Muscle layer of duodenum (tissue), 2 donors: ENCODE results near the gene PDZK1IP1.

Experiments
- H3K27ac ChIP-seq: one replicate; pipeline ENCODE4 v1.7.0; 2013; ENCODE audit warnings: mild to moderate bottlenecking, low read length
- H3K27me3 ChIP-seq: one replicate; pipeline ENCODE4 v1.7.0; 2013; ENCODE audit warnings: low read depth, mild to moderate bottlenecking, control low read depth, low read length
- H3K36me3 ChIP-seq, 2 donors: one replicate each; pipeline ENCODE4 v1.7.0; 2013; ENCODE audit warnings: low read length in 2 of 2, control low read depth in 1 of 2, mild to moderate bottlenecking in 1 of 2; ENCODE audit not compliant: insufficient read depth in 2 of 2, control insufficient read depth in 1 of 2
- H3K4me1 ChIP-seq, 2 donors: one replicate each; pipeline ENCODE4 v1.7.0; 2013; ENCODE audit warnings: low read length in 2 of 2, mild to moderate bottlenecking in 2 of 2, control low read depth in 1 of 2, moderate library complexity in 1 of 2; ENCODE audit not compliant: insufficient read depth in 2 of 2, control insufficient read depth in 1 of 2
- H3K4me3 ChIP-seq, 2 donors: one replicate each; pipeline ENCODE4 v1.7.0; 2013; ENCODE audit warnings: low read length in 2 of 2, low read depth in 1 of 2, mild to moderate bottlenecking in 1 of 2
- H3K9me3 ChIP-seq, 2 donors: one replicate each; pipeline ENCODE4 v1.7.0; 2013; ENCODE audit warnings: low read length in 2 of 2, control low read depth in 1 of 2, mild to moderate bottlenecking in 1 of 2; ENCODE audit not compliant: control insufficient read depth in 1 of 2
- donor health status: healthy.

Gene PDZK1IP1

DNA sequence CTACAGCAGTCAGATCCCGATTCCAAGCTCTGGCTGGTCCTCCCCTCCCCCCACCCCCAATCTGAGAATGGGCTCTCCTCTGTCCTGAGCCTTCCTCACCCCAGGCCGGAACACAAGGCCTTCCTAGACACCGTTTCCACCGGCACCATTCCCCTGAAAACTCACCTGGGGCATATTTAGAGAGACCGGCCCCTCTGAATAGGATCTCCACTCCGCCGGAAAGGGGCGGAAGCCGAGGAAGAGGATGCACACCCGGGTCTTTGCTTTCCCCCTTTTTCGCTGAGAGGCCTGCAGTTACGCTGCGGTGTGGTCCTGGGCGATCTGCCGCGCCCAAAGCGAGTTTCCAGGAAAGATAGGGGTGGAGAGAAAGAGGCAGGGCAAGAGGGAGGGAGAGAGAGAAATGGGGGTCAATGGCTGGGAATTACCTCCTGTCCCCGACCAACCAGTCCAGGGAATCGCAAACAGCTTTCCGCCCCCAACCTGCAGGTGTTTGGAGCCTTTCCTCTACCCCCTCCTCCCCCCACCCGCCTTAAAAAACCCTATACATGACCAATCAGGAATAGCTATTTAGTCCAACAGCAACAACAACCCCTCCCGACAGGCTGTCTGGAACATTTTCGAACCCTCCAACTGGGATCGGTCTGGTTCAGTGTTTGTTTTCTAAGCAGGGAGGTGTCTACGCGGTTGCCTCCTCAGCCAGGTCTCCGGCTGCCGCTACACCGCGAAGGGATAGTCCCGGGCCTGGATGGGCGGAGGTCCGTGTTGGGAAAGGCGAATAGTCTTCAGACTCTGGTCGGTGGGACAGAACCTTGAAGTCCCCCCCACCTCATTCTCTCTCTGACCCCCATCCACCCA, 39.4 kb upstream of the PDZK1IP1 start:
- H3K27me3 ChIP-seq = peaks cover 87% of the 10 kb centered on the region
- H3K4me1 ChIP-seq = peaks cover 0 to 28% of the 10 kb centered on the region in 2 donors
- no peaks in the 10 kb centered on the region for H3K9me3 ChIP-seq
- H3K4me3 ChIP-seq = peak overlapping the region; percentile 12 to 50
- no peaks in the 10 kb centered on the region for H3K36me3 ChIP-seq
- no peak overlapping the region for H3K27ac ChIP-seq

GRCh38 chr1:47228644-47229030, 38.8 kb upstream of the PDZK1IP1 start:
- Histone ChIP-seq H3K9me3 (no peaks in the 10 kb centered on the region), H3K4me3 (peak overlapping the region in 1 of 2 donors; percentile 12), H3K4me1 (peaks cover 0 to 28% of the 10 kb centered on the region in 2 donors), H3K27ac (no peak overlapping the region), H3K36me3 (no peaks in the 10 kb centered on the region), H3K27me3 (peaks cover 87% of the 10 kb centered on the region)

GRCh38 chr1:47227341-47228232, 37.8 kb upstream of the PDZK1IP1 start:
- H3K36me3 ChIP-seq = no peaks in the 10 kb centered on the region
- H3K4me3 ChIP-seq = no peak overlapping the region
- H3K4me1 ChIP-seq = peaks cover 0 to 28% of the 10 kb centered on the region in 2 donors
- no peaks in the 10 kb centered on the region for H3K9me3 ChIP-seq
- no peak overlapping the region for H3K27ac ChIP-seq
- H3K27me3 ChIP-seq = peaks cover 88% of the 10 kb centered on the region

DNA sequence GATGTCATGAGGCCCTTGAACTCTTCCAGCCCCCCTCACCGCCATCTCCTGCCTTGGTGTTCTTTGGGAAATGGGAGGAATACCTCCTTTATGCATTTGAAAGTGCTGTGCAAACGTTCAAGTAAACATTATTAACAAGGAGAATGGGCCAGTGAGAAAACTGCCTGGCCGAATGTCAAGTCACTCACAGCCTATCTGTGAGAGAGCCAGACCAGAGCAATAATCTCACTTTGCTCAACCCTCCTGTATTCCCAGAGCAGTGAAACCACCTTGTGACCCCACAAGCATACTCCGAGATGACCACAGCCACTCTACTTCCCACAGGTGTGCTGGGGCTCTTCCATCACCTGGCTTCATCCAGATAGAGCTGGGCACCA, 37.0 kb upstream of the PDZK1IP1 start:
- Histone ChIP-seq H3K27me3 (peaks cover 83% of the 10 kb centered on the region), H3K4me3 (peak overlapping the region in 1 of 2 donors; percentile 10), H3K27ac (no peak overlapping the region), H3K4me1 (peaks cover 0 to 26% of the 10 kb centered on the region in 2 donors), H3K36me3 (no peaks in the 10 kb centered on the region), H3K9me3 (no peaks in the 10 kb centered on the region)

DNA sequence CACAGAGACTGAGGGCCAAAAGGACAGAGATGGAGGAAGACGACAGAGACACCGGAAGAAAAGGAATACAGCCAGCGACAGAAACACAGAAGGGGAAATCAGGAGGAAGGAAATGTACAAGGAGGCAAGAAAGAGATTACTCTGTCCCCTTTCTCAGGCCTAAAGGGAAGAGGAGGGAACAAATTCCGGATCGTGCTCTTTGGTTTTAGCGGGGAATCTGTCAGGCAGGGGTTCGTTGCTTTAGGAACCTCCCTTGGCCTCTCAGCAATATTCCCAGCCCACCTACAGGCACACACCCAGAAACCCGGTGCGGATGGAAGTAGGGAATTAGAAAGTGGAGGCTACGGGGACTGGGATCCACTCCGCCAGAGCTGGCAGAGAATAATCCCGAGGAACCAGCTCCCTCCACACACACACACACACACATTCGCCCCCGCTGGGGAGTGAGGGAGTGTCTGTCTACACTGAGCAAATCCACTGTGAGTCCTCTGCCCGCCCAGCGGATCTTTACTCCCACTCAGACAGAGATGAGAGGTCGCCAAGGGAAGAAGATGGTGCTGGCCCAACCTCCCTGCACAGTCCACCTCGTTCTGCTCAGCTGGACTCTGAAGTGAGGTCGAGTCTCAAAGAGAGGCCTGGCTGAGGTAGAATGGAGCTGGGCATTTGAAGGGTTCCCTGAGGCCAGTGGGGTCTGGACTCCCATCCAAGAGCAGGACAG, 36.4 kb upstream of the PDZK1IP1 start:
- H3K36me3 ChIP-seq = no peaks in the 10 kb centered on the region
- peaks cover 0 to 21% of the 10 kb centered on the region in 2 donors for H3K4me1 ChIP-seq
- H3K4me3 ChIP-seq = peak overlapping the region in 1 of 2 donors; percentile 51
- H3K9me3 ChIP-seq = no peaks in the 10 kb centered on the region
- no peak overlapping the region for H3K27ac ChIP-seq
- peaks cover 78% of the 10 kb centered on the region for H3K27me3 ChIP-seq

DNA sequence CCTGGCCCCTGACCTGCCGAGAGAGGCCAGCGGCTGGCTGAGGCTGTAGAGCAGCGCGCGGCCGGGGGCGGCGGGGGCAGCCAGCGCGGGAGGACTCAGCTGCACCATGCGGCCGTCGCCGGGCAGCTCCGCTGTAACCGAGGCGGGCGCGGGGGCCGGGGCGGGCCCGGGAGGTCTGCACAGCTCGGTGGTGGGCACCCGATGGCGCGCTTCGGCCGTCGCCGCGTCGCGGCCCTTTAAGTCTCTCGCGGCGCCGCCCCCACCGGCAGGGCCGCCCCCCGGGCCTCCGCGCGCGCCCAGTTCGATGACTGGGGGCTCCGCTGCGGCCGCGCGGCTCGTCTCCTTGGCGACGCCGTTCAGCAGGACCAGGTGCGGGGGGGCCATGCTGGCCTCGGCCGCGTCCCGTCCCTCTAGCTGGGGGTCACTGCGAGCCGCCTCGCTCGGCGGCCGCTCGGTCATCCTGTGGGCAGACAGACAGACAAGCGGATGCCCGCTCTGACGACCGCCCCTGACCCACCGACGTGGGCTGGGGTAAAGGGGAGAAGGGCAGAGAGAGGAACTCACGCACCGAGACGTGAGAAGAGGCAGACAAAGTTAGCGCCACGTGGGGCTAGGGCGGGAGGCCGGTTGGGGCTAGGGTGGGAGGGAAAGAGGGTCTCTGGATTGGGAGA, 35.7 kb upstream of the PDZK1IP1 start:
- Histone ChIP-seq H3K27ac (no peak overlapping the region), H3K27me3 (peaks cover 72% of the 10 kb centered on the region), H3K9me3 (no peaks in the 10 kb centered on the region), H3K4me3 (peak overlapping the region in 1 of 2 donors; percentile 51), H3K4me1 (peaks cover 0 to 20% of the 10 kb centered on the region in 2 donors), H3K36me3 (no peaks in the 10 kb centered on the region)

GRCh38 chr1:47224676-47225399, 35.0 kb upstream of the PDZK1IP1 start:
- Histone ChIP-seq H3K36me3 (no peaks in the 10 kb centered on the region), H3K4me3 (peak overlapping the region in 1 of 2 donors; percentile 51), H3K9me3 (no peaks in the 10 kb centered on the region), H3K27me3 (peaks cover 64% of the 10 kb centered on the region), H3K4me1 (peaks cover 0 to 16% of the 10 kb centered on the region in 2 donors), H3K27ac (no peak overlapping the region)

DNA sequence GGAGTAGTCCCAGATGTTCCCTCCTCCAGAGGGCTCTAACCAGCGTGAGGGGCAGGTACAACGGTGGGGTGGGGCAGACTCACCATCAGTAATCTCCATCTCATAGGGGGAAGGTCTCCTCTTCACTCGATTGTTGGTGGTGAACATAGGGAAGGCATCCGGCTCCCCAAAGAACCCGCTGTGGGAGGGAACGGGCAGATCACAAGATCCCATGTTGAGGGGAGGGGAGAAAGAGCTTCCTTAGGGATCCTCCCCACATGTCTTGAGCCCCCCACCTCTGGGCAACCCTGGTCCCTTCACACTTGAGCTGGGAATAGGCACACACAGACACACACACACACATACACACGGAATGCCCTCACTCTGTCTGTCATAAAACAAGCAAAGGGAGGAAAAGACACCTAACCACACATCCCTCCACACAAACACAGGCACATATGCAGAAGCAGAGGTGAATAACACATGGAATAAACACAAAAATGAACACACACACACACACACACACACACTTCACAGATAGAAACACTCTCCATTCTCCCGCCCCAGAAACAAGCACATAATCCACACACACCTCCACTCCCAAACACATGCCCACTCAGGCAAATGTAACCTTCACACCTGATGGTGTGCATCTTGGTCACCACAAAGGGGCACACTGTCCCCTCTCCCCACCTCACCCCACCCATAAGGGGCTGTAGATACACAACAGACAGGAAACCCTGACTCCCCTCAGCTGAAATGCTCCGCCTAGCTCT, 34.3 kb upstream of the PDZK1IP1 start:
- Histone ChIP-seq H3K4me1 (peaks cover 0 to 12% of the 10 kb centered on the region in 2 donors), H3K27me3 (peaks cover 57% of the 10 kb centered on the region), H3K36me3 (no peaks in the 10 kb centered on the region), H3K9me3 (no peaks in the 10 kb centered on the region), H3K27ac (no peak overlapping the region), H3K4me3 (no peak overlapping the region)

DNA sequence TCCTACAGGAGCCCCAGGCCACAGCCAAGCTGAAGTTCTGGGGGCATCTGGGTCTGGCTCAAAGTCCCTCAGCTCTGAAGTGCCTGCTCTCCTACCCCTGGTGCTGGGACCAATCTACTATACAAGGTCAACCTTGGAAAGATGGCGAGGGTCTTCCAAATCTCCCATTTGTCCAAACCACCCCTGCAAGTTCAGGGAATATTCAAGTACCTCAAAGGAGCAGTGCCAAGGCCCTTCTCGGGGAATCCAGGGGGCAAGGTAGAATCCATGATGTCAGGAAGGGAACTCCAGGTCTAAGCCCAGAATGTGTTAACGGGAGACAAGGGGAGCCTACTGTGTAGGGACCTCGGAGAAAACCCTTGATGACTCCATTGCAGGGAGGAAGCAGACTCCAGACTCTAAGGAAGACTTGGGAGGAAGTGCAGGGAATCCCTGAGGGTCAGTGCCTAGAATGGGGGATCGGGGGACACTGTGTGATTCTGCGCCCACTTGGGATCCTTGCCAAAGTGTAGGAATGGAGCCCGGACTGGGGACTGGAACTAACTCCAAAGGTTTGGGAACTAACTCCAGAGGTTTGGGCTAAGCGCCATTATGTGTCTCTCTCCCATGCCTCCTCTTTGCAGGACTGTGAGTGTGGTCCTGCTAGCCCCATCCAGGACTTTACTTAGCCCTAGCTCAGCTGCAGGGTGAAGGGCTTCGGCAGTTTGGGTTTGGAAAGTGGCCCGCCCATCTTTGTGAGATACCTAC, 33.5 kb upstream of the PDZK1IP1 start:
- Histone ChIP-seq H3K4me3 (no peak overlapping the region), H3K9me3 (no peaks in the 10 kb centered on the region), H3K27me3 (peaks cover 49% of the 10 kb centered on the region), H3K36me3 (no peaks in the 10 kb centered on the region), H3K27ac (no peak overlapping the region), H3K4me1 (peaks cover 0 to 12% of the 10 kb centered on the region in 2 donors)
